K562 (cell line): ENCODE data around the gene TTC28. TPM values are rescaled to one million over a fixed set of nuclear protein-coding genes. Genes with fewer than 3 reads are reported as not detected.

ENCODE experiments used
- BDP1 ChIP-seq: IDR thresholded peaks from 3 replicates; pipeline ENCODE4 v1.6.1; 2011; ENCODE audit not compliant: insufficient read length, insufficient read depth
- BRF1 ChIP-seq: IDR thresholded peaks from 3 replicates; pipeline ENCODE4 v1.6.1; 2011; ENCODE audit warnings: borderline replicate concordance, mild to moderate bottlenecking; ENCODE audit not compliant: insufficient read length; ENCODE audit errors: extremely low read depth
- CREB1 ChIP-seq, 2 experiments: sonication (generic) in 1 of 2; formaldehyde crosslinking in 1 of 2; IDR thresholded peaks; 2 replicates each; pipeline versions ENCODE4 v1.6.1 to v1.8.0; 2012 to 2022; ENCODE audit warnings: inconsistent platforms in 1 of 2, mild to moderate bottlenecking in 1 of 2, missing genetic modification reagents in 1 of 2, moderate library complexity in 1 of 2
- CXXC5 ChIP-seq: fragments of 250-450 bp; sonication (Bioruptor Pico); IDR thresholded peaks from 2 replicates; pipeline ENCODE4 v1.8.0; 2022; ENCODE audit warnings: inconsistent platforms, mild to moderate bottlenecking, moderate library complexity
- FOXP4 ChIP-seq: sonication (generic); formaldehyde crosslinking; IDR thresholded peaks from 2 replicates; pipeline ENCODE4 v1.8.0; 2022; ENCODE audit warnings: mild to moderate bottlenecking, missing genetic modification reagents, borderline replicate concordance
- ID3 ChIP-seq, 2 experiments: fragments of 250-450 bp in 1 of 2; fragments of 450-650 bp in 1 of 2; sonication (Bioruptor Pico) in 1 of 2; IDR thresholded peaks; 2 replicates each; pipeline versions ENCODE4 v1.6.1 to v1.8.0; 2016 to 2021; ENCODE audit warnings: mild to moderate bottlenecking in 2 of 2, moderate library complexity in 2 of 2, missing compliant biosample characterization in 1 of 2, missing genetic modification characterization in 1 of 2
- RBM15 ChIP-seq: fragments of 200-400 bp; formaldehyde crosslinking; IDR thresholded peaks from 2 replicates; pipeline ENCODE4 v1.6.1; 2018; ENCODE audit warnings: mild to moderate bottlenecking, low read length, moderate library complexity; ENCODE audit not compliant: insufficient read depth
- ZBTB43 ChIP-seq: sonication (generic); formaldehyde crosslinking; IDR thresholded peaks from 2 replicates; pipeline ENCODE4 v1.8.0; 2023; ENCODE audit warnings: mild to moderate bottlenecking, missing genetic modification reagents
- ZC3H4 ChIP-seq: sonication (generic); formaldehyde crosslinking; IDR thresholded peaks from 2 replicates; pipeline ENCODE4 v1.9.0; 2021; ENCODE audit warnings: missing genetic modification reagents, borderline replicate concordance
- ZFP1 ChIP-seq: fragments of 450-650 bp; formaldehyde crosslinking; IDR thresholded peaks from 2 replicates; pipeline ENCODE4 v1.4.0; 2020; ENCODE audit warnings: mild to moderate bottlenecking, mixed read lengths
- polyA plus RNA-seq, 8 experiments: library from polyadenylated mRNA; depleted of rRNA in 4 of 8; stranded (reverse) in 5 of 8; unstranded in 3 of 8; fragments of >200 nt; fragmentation: Nextera tagmentation in 2 of 8; fragmentation: Illumina TruSeq in 1 of 8; extraction: Ambion mirVana in 2 of 8; extraction: Trizol in 1 of 8; gene quantifications; 2 replicates each; pipeline versions ENCODE4 v1.2.1 to v1.2.3, GENCODE V29; 2011 to 2014; ENCODE audit warnings: inconsistent platforms in 1 of 8, missing spikeins in 1 of 8
- total RNA-seq, 7 experiments: library from RNA; depleted of rRNA in 6 of 7; stranded (reverse); fragments of >200 nt in 6 of 7; fragmentation: Illumina TruSeq in 2 of 7; extraction: Trizol in 2 of 7; gene quantifications; 2 replicates each; pipeline versions ENCODE4 v1.2.1 to v1.2.3, GENCODE V29; 2011 to 2021; ENCODE audit warnings: low replicate concordance in 1 of 7
- TF ChIP-seq, protein P1 (sequence below), 2 experiments: fragments of 150-350 bp in 1 of 2; IDR thresholded peaks; 2 replicates each; pipeline ENCODE4 v1.6.1; 2012 to 2016; ENCODE audit warnings: low read depth in 2 of 2, low read length in 2 of 2, mild to moderate bottlenecking in 1 of 2, moderate library complexity in 1 of 2

Gene TTC28
- total and polyA plus RNA-seq, 9 of the 15 experiments (the other 6 are each of a cell fraction or from before 2014, with no cell fraction given) = 0.22 to 10.7 (median 3.1) TPM

DNA sequence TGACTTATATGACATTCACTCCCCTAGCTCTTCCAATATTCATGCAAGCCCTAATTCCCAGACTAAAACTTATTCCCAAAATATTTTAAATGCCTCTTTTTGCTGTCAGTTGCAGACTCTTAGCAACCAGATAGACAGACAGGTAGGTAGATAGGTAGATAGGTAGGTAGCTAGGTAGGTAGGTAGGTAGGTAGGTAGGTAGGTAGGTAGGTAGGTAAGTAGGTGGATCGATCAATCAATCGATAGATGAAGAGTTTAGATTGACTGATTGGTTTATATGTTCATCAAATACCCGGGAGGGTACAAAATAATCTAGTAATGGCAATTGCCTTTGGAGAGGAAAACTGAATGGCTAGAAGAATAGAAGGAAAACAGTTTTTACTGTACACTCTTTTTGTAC lies 86.3 kb downstream of the TTC28 start (continued):
- no peak for TF ChIP-seq BRF1
- no peak for TF ChIP-seq BDP1
- TF ChIP-seq, protein P1, sequence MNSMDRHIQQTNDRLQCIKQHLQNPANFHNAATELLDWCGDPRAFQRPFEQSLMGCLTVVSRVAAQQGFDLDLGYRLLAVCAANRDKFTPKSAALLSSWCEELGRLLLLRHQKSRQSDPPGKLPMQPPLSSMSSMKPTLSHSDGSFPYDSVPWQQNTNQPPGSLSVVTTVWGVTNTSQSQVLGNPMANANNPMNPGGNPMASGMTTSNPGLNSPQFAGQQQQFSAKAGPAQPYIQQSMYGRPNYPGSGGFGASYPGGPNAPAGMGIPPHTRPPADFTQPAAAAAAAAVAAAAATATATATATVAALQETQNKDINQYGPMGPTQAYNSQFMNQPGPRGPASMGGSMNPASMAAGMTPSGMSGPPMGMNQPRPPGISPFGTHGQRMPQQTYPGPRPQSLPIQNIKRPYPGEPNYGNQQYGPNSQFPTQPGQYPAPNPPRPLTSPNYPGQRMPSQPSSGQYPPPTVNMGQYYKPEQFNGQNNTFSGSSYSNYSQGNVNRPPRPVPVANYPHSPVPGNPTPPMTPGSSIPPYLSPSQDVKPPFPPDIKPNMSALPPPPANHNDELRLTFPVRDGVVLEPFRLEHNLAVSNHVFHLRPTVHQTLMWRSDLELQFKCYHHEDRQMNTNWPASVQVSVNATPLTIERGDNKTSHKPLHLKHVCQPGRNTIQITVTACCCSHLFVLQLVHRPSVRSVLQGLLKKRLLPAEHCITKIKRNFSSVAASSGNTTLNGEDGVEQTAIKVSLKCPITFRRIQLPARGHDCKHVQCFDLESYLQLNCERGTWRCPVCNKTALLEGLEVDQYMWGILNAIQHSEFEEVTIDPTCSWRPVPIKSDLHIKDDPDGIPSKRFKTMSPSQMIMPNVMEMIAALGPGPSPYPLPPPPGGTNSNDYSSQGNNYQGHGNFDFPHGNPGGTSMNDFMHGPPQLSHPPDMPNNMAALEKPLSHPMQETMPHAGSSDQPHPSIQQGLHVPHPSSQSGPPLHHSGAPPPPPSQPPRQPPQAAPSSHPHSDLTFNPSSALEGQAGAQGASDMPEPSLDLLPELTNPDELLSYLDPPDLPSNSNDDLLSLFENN (IDR thresholded peaks at IDR 0.05; ENCODE audit: low read depth in 2 of 2, low read length in 2 of 2) = no peak
- no peak for TF ChIP-seq CXXC5 (CRISPR knock-in tag)
- TF ChIP-seq CREB1 (IDR thresholded peaks at IDR 0.05) = no peak
- TF ChIP-seq CREB1 (CRISPR knock-in tag; IDR thresholded peaks at IDR 0.05) = no peak
- no peak for TF ChIP-seq ID3 (CRISPR knock-in tag; IDR thresholded peaks at IDR 0.05)
- TF ChIP-seq ID3 (tag; IDR thresholded peaks at IDR 0.05) = no peak
- no peak for TF ChIP-seq FOXP4 (CRISPR knock-in tag)
- no peak for TF ChIP-seq ZBTB43 (CRISPR knock-in tag)
- no peak for TF ChIP-seq ZC3H4 (CRISPR knock-in tag)
- no peak for TF ChIP-seq RBM15
- no peak for TF ChIP-seq ZFP1 (CRISPR knock-in tag)
